Adrenal gland (tissue), 5 donors: ENCODE data around the gene MYOT.

ENCODE experiments used
- CTCF ChIP-seq, 6 experiments: fragments of 450-650 bp in 4 of 6; fragments of 200-600 bp in 2 of 6; sonication (generic) in 1 of 6; IDR thresholded peaks; 1 replicate in 5 of 6; 2 replicates in 1 of 6; pipeline versions ENCODE4 v1.5.1 to v1.8.0; 2016 to 2021; ENCODE audit warnings: antibody characterized with exemption in 6 of 6, mild to moderate bottlenecking in 2 of 6, moderate library complexity in 1 of 6
- POLR2A ChIP-seq, 2 donors: fragments of 450-650 bp; IDR thresholded peaks; one replicate each; pipeline ENCODE4 v1.6.1; 2017; ENCODE audit warnings: antibody characterized with exemption in 2 of 2, mild to moderate bottlenecking in 2 of 2, moderate library complexity in 1 of 2
- donor health status: DM: no; HTN: no; CAD: no.

DNA sequence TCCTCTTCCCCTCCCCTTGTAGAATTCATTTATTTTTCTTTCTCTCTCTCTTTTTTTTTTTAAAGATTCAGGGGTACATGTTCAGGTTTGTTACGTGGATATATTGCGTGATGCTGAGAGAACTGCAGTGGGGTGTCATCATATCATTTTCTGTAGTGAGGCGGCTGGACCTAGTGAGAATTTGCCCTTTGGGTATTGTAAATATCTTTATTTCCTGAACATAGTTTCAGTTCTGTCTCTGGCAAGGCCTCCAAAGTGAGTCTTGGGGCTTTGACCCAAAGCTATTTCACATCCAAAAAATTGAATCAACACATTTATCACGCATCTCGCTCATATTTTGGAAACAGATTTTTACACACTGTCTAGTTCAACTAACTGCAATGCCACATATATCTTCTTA is 25.4 kb upstream of the MYOT start:
- TF ChIP-seq CTCF (IDR thresholded peaks at IDR 0.05) (no peak), POLR2A (IDR thresholded peaks at IDR 0.05) (no peak)
